HCT116 (cell line): ENCODE data around the gene HEPACAM2. TPM values are rescaled to one million over a fixed set of nuclear protein-coding genes. Genes with fewer than 3 reads are reported as not detected.

Experiments
- ATAC-seq: fragments of 200-7000 bp; cut with Tn5 transposase; 2 replicates; pipeline ENCODE4 v1.9.1; 2020; ENCODE audit warnings: mild to moderate bottlenecking, moderate library complexity
- BruUV-seq: library from RNA; stranded (reverse); fragments of 400-500 nt; replicated peaks from 2 replicates; lab custom pipeline; 2021; lab: Mats Ljungman, UMichigan
- CTCF ChIA-PET: fragments of 300-600 bp; sonication (Branson Sonifier 250); formaldehyde crosslinking; loops from one replicate; lab custom pipeline; 2021; ENCODE audit warnings: antibody characterized with exemption; lab: Charles Lee
- POLR2A ChIA-PET: fragments of 300-600, 350-600 bp; sonication (Branson Sonifier 250); formaldehyde crosslinking; loops from one replicate; lab custom pipeline; 2021; ENCODE audit warnings: antibody characterized with exemption; lab: Charles Lee
- RAD21 ChIA-PET, 2 experiments: fragments of 300-600 bp; sonication (Branson Sonifier 250); formaldehyde crosslinking; loops; one replicate each; lab custom pipeline; 2023; ENCODE audit warnings: low total read pairs in 2 of 2; ENCODE audit not compliant: uncharacterized antibody in 2 of 2, unreplicated experiment in 2 of 2, low non-redundant PET in 1 of 2; lab: Charles Lee
- DNase-seq: peaks from one replicate; pipeline ENCODE4 v3.0.0-alpha.2; 2010; ENCODE audit warnings: low read depth, low spot score
- H2AFZ ChIP-seq: fragments of 200-600 bp; shearing (Covaris generic), sonication (generic); 2 replicates; pipeline ENCODE4 v1.6.1; 2017; ENCODE audit warnings: low read depth, mixed run types, mixed read lengths, antibody characterized with exemption, low read length; ENCODE audit not compliant: poor library complexity, severe bottlenecking
- H3K27ac ChIP-seq: 2 replicates; pipeline ENCODE4 v1.5.1; 2012; ENCODE audit warnings: low read depth, low read length
- H3K27me3 ChIP-seq: fragments of 200-600 bp; sonication (generic); 2 replicates; pipeline ENCODE4 v1.6.1; 2016; ENCODE audit warnings: mixed run types, low read length, mixed read lengths; ENCODE audit not compliant: insufficient read depth
- H3K36me3 ChIP-seq, 2 experiments: fragments of 200-500 bp in 1 of 2; fragments of 200-600 bp in 1 of 2; sonication (Bioruptor generic) in 1 of 2; sonication (generic) in 1 of 2; 2 replicates each; pipeline versions ENCODE4 v1.5.1 to v1.6.1; 2014 to 2016; ENCODE audit warnings: low read length in 2 of 2, inconsistent platforms in 1 of 2, mixed read lengths in 1 of 2, mixed run types in 1 of 2; ENCODE audit not compliant: insufficient read depth in 2 of 2, control insufficient read depth in 1 of 2
- H3K4me1 ChIP-seq, 2 experiments: fragments of 200-600 bp in 1 of 2; sonication (generic) in 1 of 2; 2 replicates each; pipeline versions ENCODE4 v1.5.1 to v1.6.1; 2012 to 2017; ENCODE audit warnings: low read length in 2 of 2, inconsistent platforms in 1 of 2, mild to moderate bottlenecking in 1 of 2, mixed read lengths in 1 of 2, mixed run types in 1 of 2, moderate library complexity in 1 of 2; ENCODE audit not compliant: insufficient read depth in 2 of 2, control insufficient read depth in 1 of 2
- H3K4me2 ChIP-seq: fragments of 200-600 bp; sonication (generic); 2 replicates; pipeline ENCODE4 v1.6.1; 2017; ENCODE audit warnings: mixed run types, low read length, mixed read lengths
- H3K4me3 ChIP-seq, 2 experiments: fragments of 200-600 bp in 1 of 2; sonication (generic) in 1 of 2; replicated peaks in 1 of 2; 2 replicates each; pipeline ENCODE4 v1.5.1; 2011 to 2016; ENCODE audit warnings: low read length in 2 of 2, control low read depth in 1 of 2, low read depth in 1 of 2, mild to moderate bottlenecking in 1 of 2, mixed read lengths in 1 of 2, mixed run types in 1 of 2
- H3K79me2 ChIP-seq: fragments of 200-600 bp; sonication (generic); 2 replicates; pipeline ENCODE4 v1.6.1; 2017; ENCODE audit warnings: mild to moderate bottlenecking, mixed run types, low read length, moderate library complexity, mixed read lengths; ENCODE audit not compliant: insufficient read depth
- H3K9ac ChIP-seq: fragments of 200-600 bp; sonication (generic); 2 replicates; pipeline ENCODE4 v1.6.1; 2016; ENCODE audit warnings: low read length, mixed read lengths
- H3K9me2 ChIP-seq: fragments of 200-600 bp; sonication (generic), shearing (Covaris generic); 2 replicates; pipeline ENCODE4 v1.6.1; 2017; ENCODE audit warnings: mixed run types, mild to moderate bottlenecking, moderate library complexity; ENCODE audit not compliant: insufficient read depth
- H3K9me3 ChIP-seq, 2 experiments: fragments of 200-500 bp in 1 of 2; fragments of 200-600 bp in 1 of 2; sonication (Bioruptor generic) in 1 of 2; sonication (generic) in 1 of 2; 2 replicates each; pipeline ENCODE4 v1.6.1; 2014 to 2017; ENCODE audit warnings: low read length in 2 of 2, mixed read lengths in 2 of 2, inconsistent platforms in 1 of 2, low read depth in 1 of 2, mild to moderate bottlenecking in 1 of 2, mixed run types in 1 of 2, moderate library complexity in 1 of 2; ENCODE audit not compliant: control insufficient read depth in 1 of 2, insufficient read depth in 1 of 2
- H4K20me1 ChIP-seq: fragments of 200-600 bp; sonication (generic), shearing (Covaris generic); 2 replicates; pipeline ENCODE4 v1.6.1; 2017; ENCODE audit warnings: mixed run types, mild to moderate bottlenecking, moderate library complexity; ENCODE audit not compliant: insufficient read depth
- CBX3 ChIP-seq: IDR thresholded peaks from 2 replicates; pipeline ENCODE4 v1.6.1; 2012; ENCODE audit warnings: low read depth
- EGR1 ChIP-seq: IDR thresholded peaks from 2 replicates; pipeline ENCODE4 v1.6.1; 2012; ENCODE audit warnings: low read depth
- POLR2AphosphoS5 ChIP-seq: IDR thresholded peaks from 2 replicates; pipeline ENCODE4 v1.6.1; 2011; ENCODE audit warnings: mild to moderate bottlenecking, low read depth, low read length, moderate library complexity
- intact Hi-C: fragments of 100-400 bp; cut with micrococcal nuclease; formaldehyde crosslinking; loops from 2 replicates; pipeline ENCODE4 v1.10.0; 2022
- total RNA-seq: library from RNA; stranded (reverse); gene quantifications from one replicate; pipeline ENCODE4 v1.2.1, GENCODE V29; 2021; ENCODE audit not compliant: unreplicated experiment
- TF ChIP-seq, protein P1 (sequence below): IDR thresholded peaks from 2 replicates; pipeline ENCODE4 v1.6.1; 2012

Gene HEPACAM2
- total RNA-seq, 1 experiment from 2014 or later: not detected

- POLR2A ChIA-PET: no interaction called here
- no peak overlapping the region for H3K4me3 ChIP-seq
These were observed 29.9 kb downstream of the HEPACAM2 start for GRCh38 chr7:93196336-93196735.

DNA sequence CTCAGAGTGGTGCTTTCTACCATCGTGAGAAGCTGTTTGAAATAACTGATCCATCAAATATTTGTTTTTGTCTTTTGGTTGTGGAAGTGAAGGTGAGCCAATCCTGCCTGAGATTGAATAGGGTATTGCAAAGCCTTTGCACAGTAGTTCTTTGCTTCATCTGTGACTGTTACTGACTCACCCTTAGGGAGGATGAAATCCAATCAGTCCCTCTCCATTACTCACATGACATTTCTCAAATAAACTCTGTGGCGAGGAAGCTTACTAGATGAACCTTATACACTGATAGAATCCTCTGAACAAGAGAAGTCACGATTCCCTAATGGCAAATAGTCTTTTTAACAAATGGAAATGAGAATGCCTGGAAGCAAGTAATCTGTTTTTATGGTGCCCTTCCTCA is 31.9 kb downstream of the HEPACAM2 start:
- no peaks in the 10 kb centered on the region for H3K79me2 ChIP-seq
- H3K4me3 ChIP-seq: no peak overlapping the region
- ATAC-seq (no peak), DNase-seq (no peak)
- no peaks in the 10 kb centered on the region for H3K36me3 ChIP-seq
- RAD21 ChIA-PET: no interaction called here
- H3K9me3 ChIP-seq: no peaks in the 10 kb centered on the region
- H3K9me2 ChIP-seq: no peaks in the 10 kb centered on the region
- no peak overlapping the region for H3K9ac ChIP-seq
- intact Hi-C loops: no loop called here
- POLR2A ChIA-PET: no interaction called here
- no peak overlapping the region for H3K27ac ChIP-seq
- no peak for TF ChIP-seq EGR1
- H2AFZ ChIP-seq: no peak overlapping the region
- no TSS peak for BruUV-seq
- H3K27me3 ChIP-seq: peaks cover 41% of the 10 kb centered on the region
- H3K4me2 ChIP-seq: no peak overlapping the region
- CTCF ChIA-PET: no interaction called here
- H3K4me1 ChIP-seq: no peaks in the 10 kb centered on the region
- no peaks in the 10 kb centered on the region for H4K20me1 ChIP-seq

More at GRCh38 chr7:93196336-93196735, 29.9 kb downstream of the HEPACAM2 start:
- Histone ChIP-seq H4K20me1 (no peaks in the 10 kb centered on the region), H3K4me1 (no peaks in the 10 kb centered on the region), H3K79me2 (no peaks in the 10 kb centered on the region), H3K4me2 (no peak overlapping the region), H3K36me3 (no peaks in the 10 kb centered on the region), H3K27me3 (peaks cover 27% of the 10 kb centered on the region), H3K9me3 (no peaks in the 10 kb centered on the region), H3K27ac (no peak overlapping the region), H2AFZ (no peak overlapping the region), H3K9me2 (no peaks in the 10 kb centered on the region), H3K9ac (no peak overlapping the region)
- intact Hi-C loops: no loop called here
- ATAC-seq: no peak
- BruUV-seq: no TSS peak
- no peak for DNase-seq
- ChIA-PET CTCF (no interaction called here), RAD21 (no interaction called here)
- TF ChIP-seq, protein P1, sequence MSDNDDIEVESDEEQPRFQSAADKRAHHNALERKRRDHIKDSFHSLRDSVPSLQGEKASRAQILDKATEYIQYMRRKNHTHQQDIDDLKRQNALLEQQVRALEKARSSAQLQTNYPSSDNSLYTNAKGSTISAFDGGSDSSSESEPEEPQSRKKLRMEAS: no peak
- TF ChIP-seq EGR1 (no peak), CBX3 (no peak), POLR2AphosphoS5 (no peak)
